GM18870 (cell line): ENCODE measurements around the gene ZNF710.

Experiments
- ATAC-seq: cut with Tn5 transposase; IDR thresholded peaks from one replicate; pipeline ENCODE4 v1.9.1; 2021; ENCODE audit warnings: moderate library complexity; ENCODE audit not compliant: unreplicated experiment

Gene ZNF710

GRCh38 chr15:90015749-90016148 lies 14.6 kb downstream of the ZNF710 start:
- no peak for ATAC-seq

GRCh38 chr15:90016721-90017120 lies 15.6 kb downstream of the ZNF710 start:
- no peak for ATAC-seq

GRCh38 chr15:90018216-90018831 lies 17.2 kb downstream of the ZNF710 start:
- ATAC-seq: no peak

- ATAC-seq: no peak
These were observed 18.5 kb downstream of the ZNF710 start for GRCh38 chr15:90019611-90020010.

- ATAC-seq: no peak
These were observed 19.1 kb downstream of the ZNF710 start for GRCh38 chr15:90020021-90020735.

GRCh38 chr15:90020936-90021507 lies 19.9 kb downstream of the ZNF710 start:
- ATAC-seq: no peak

GRCh38 chr15:90022345-90022744 lies 21.2 kb downstream of the ZNF710 start:
- ATAC-seq: no peak

GRCh38 chr15:90022905-90023700 lies 22.0 kb downstream of the ZNF710 start:
- ATAC-seq: no peak

GRCh38 chr15:90024406-90024805 lies 23.3 kb downstream of the ZNF710 start:
- ATAC-seq: no peak

GRCh38 chr15:90025489-90026033 lies 24.4 kb downstream of the ZNF710 start:
- ATAC-seq: no peak

- ATAC-seq: no peak
These were observed 27.3 kb downstream of the ZNF710 start for GRCh38 chr15:90028376-90028944.

GRCh38 chr15:90029024-90029423 lies 27.9 kb downstream of the ZNF710 start:
- no peak for ATAC-seq

- no peak for ATAC-seq
These were observed 29.3 kb downstream of the ZNF710 start for GRCh38 chr15:90030376-90030775.

GRCh38 chr15:90031231-90031791 lies 30.2 kb downstream of the ZNF710 start:
- ATAC-seq: peak; percentile 89

- no peak for ATAC-seq
These were observed 31.9 kb downstream of the ZNF710 start for GRCh38 chr15:90033006-90033405.

- no peak for ATAC-seq
These were observed 32.3 kb downstream of the ZNF710 start for GRCh38 chr15:90033448-90033847.

GRCh38 chr15:90035095-90035839 lies 34.1 kb downstream of the ZNF710 start:
- no peak for ATAC-seq

GRCh38 chr15:90035840-90036230 lies 34.7 kb downstream of the ZNF710 start:
- ATAC-seq: no peak

- ATAC-seq: no peak
These were observed 35.2 kb downstream of the ZNF710 start for GRCh38 chr15:90036343-90036742.
